GM12873 (cell line): ENCODE measurements around the gene CEP95.

Source experiments
- TF ChIP-seq, protein P1 (sequence below): IDR thresholded peaks from 2 replicates; pipeline ENCODE4 v1.5.1; 2012; ENCODE audit warnings: low read depth, mild to moderate bottlenecking, moderate library complexity, low read length, control low read depth; ENCODE audit not compliant: insufficient read depth; ENCODE audit errors: missing control alignments

Gene CEP95

DNA sequence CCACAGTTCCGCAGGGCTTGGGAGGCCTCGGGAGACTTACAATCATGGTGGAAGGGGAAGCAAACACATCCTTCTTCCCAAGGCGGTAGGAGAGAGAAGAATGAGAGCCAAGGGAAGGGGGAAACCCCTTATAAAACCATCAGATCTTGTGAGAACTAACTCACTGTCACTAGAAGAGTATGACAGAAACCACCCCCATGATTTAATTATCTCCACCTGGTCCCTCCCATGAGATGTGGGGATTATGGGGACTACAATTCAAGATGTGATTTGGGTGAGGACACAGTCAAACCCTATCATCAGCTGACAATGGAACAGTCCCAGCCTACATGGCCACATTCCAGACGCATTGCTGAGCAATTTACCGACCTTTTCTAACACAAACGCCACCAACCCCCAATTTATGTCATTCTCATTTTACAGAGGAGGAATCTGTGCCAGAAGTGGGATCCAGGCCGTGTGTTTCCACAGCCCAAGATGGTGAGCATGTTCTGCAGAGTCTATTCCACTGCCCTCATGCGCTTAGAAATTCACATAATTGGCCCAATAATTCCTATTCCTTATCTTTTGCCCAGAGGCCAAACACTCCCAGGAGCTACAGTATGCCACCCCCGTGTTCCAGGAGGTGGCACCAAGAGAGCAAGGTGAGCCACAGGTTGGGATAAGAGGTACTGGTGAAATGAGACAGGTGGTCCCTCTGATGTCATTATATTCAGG is 40.6 kb upstream of the CEP95 start:
- TF ChIP-seq, protein P1, sequence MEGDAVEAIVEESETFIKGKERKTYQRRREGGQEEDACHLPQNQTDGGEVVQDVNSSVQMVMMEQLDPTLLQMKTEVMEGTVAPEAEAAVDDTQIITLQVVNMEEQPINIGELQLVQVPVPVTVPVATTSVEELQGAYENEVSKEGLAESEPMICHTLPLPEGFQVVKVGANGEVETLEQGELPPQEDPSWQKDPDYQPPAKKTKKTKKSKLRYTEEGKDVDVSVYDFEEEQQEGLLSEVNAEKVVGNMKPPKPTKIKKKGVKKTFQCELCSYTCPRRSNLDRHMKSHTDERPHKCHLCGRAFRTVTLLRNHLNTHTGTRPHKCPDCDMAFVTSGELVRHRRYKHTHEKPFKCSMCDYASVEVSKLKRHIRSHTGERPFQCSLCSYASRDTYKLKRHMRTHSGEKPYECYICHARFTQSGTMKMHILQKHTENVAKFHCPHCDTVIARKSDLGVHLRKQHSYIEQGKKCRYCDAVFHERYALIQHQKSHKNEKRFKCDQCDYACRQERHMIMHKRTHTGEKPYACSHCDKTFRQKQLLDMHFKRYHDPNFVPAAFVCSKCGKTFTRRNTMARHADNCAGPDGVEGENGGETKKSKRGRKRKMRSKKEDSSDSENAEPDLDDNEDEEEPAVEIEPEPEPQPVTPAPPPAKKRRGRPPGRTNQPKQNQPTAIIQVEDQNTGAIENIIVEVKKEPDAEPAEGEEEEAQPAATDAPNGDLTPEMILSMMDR, result no peak

DNA sequence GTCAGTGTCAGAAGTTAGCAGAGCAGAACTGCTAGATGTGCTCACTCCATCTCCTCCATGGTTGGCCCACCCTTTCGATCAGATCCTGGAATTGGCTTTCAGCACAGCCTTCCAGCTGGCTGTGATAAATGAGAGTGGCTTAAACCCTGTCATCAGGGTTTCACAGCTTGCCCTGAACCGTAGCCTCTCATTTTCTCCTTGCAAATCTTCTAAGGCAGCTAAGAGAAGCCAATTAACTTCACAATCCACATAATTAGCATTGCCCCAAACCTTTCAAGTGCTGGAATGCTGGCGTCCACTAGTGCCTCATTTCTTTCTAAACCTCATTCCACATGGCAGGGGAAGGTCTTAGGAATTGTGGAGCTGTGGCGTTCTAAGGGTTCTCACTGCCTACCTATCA is 36.2 kb upstream of the CEP95 start:
- TF ChIP-seq, protein P1, result no peak

DNA sequence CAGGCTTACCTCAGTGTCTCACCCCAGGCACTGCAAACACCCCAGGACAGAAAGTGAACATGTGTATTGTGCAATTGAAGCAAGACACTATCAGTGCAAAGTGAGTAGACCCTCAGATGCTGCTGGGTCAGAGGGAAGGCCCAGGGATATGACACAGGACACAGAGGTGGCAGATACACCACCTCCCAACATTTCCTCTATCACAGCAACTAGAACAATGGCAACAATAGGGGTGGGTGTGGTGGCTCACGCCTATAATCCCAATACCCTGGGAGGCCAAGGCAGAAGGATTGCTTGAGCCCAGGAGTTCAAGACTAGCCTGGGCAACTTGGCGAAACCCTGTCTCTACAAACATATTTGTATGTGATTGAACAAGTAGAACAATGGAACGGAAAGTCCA is 35.3 kb upstream of the CEP95 start:
- TF ChIP-seq, protein P1, result no peak

DNA sequence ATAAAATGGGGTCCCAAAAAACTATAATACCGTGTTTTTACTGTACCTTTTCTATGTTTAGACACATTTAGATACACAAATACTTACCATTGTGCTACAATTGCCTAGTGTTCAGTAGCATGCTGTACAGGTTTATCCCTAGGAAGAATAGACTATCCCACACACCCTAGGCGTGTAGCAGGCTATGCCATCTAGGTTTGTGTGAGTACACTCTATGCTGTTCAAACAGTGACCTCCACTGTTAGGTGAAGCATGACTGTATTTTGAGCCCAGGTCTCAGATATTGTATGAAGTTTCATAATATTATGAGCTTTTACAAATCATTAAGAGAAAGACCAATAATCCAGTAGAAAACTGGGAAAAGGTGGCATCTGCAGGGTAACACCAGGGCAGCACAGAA is 34.2 kb upstream of the CEP95 start:
- TF ChIP-seq, protein P1, result no peak

DNA sequence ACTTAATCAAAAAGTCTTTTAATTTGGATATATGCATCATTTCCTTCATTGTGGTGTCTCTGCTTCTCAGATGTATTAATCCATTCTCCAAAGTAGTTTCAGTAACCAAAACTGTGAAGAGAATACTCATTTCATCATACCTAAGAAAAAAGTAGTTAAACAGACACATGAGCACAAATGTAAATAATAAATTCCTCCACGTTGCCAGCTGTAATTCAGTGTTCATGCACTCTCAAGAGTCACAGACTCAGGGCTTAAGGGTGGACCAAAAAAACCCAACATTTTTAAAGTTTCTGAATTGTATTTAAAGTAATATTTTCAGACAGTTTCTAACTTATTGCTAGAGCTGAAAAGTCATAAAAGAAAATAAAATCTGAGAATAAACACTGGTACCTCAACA is 28.9 kb upstream of the CEP95 start:
- TF ChIP-seq, protein P1, result no peak

DNA sequence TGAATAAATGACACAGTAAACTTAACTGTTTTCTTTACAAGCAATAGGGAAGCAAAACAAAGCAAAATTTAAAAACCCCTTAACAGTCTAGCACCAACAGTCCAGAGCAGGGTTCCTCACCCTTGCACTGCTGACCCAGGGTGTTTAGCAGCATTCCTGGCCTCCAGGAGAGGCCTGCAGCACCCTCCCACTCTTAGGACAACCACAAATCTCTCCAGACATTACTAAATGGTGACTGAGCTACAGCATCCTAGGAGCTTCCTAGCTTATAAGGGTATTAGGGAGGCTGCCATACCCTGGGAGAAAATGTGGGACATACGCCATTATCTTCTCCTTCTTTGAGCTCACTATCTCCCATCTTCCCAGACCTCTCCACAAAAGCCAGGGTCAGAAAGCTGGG is 25.8 kb upstream of the CEP95 start:
- TF ChIP-seq, protein P1, result no peak

DNA sequence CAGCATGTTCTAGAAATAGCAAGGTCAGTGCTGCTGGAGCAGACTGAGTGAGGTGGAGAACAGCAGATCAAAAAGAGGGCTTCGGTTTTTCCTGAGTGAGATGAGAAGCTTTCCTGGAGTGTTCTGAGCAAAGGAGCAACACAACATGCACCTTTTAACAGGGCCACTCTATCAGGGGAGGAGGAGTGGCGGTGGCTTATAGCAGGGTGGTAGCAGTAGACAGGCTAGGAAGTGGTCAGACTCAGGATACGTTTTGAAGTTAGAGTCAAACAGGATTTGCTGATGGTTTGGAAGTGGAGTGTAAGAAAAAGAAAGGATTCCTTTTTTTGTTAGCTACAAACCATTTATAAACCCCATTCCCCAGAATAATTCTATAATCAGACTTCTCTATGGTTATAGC is 22.4 kb upstream of the CEP95 start:
- TF ChIP-seq, protein P1, result no peak
